T-helper 2 cell treated with Interferon-gamma antibody and Interleukin-4, amounts not matched to agents 100 ng/mL and 5 ng/mL, for 36 hours (primary cell): ENCODE data around the gene RASGRP1. TPM values are rescaled to one million over a fixed set of nuclear protein-coding genes. Genes with fewer than 3 reads are reported as not detected.

ENCODE experiments used
- intact Hi-C: fragments of 100-400 bp; cut with micrococcal nuclease; formaldehyde crosslinking; loops from one replicate; pipeline ENCODE4 v1.15.1; 2023
- total RNA-seq: library from RNA; stranded (reverse); gene quantifications from 2 replicates; pipeline ENCODE4 v1.2.3, GENCODE V29; 2022

The RASGRP1 gene
- total RNA-seq, 1 donor from 2014 or later, result 116 TPM

DNA sequence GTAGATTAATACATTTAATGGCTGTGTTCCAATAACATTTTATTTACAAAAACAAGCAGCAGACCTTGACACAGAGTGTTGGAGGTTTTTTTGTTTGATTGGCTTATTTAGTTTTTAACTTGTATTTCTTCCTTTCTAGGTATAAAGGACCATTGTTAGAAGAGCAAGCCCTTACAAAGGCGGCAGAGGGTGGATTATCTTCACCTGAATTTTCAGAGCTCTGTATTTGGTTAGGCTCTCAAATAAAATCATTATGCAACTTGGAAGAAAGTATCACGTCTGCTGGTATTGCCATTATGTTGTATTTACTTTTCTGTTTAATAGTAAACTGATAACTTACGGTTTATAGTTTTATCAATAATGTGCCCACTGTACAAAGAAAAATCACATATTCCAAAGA, 100.7 kb downstream of the RASGRP1 start:
- intact Hi-C loops, result no loop called here

DNA sequence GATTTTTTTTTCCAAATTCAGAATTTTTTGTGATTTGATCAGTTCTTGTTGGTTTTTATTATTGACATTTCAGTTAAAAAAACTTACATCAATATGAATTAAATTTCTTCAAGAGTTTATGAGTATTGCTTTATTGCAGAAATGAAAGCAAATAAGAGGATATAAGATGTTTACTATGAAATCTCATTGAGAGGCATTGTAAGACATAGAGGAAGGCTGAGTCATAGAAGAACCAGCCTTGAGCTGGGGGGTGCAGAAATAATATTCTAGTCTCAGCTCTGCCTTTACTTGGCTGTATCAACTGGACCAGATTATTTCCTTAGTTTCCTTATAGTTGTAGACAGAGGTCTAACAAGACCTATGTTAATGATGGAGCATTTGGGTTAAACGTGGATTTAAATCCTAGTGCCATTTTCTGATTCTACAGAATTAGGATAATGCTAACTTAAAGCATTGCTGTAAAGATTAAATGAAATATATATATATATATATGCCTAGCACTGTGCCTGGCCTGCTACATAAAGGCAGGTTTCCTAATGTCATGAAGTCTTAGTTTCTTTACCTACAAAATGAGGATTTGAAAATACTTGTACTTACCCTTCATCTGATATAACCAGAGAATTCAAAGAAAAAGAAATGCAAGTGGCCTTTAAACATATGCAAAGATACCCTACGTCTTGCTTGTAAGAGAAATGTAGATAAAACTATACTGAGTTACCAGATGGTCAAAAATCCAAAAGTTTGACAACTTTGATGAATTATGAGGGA, 103.4 kb downstream of the RASGRP1 start:
- intact Hi-C loops, result no loop called here

DNA sequence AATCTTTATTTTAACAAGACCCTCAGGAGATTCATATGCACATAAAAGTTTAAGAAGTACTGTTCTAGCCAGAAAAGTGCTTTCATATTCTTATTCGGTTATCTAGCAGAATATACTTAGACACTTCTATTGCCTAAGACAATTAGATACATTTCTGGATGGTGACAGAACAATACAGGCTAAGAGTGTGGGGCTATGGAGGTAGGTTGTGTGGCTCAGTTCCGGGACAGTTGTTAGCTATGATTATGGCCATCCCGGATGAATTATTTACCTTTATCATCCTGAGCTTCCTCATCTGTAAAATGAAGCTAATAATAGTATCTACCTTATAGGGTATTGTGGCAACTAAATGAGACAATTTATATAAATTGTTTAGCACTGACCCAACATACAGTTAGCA, 104.1 kb downstream of the RASGRP1 start:
- intact Hi-C loops, result no loop called here

DNA sequence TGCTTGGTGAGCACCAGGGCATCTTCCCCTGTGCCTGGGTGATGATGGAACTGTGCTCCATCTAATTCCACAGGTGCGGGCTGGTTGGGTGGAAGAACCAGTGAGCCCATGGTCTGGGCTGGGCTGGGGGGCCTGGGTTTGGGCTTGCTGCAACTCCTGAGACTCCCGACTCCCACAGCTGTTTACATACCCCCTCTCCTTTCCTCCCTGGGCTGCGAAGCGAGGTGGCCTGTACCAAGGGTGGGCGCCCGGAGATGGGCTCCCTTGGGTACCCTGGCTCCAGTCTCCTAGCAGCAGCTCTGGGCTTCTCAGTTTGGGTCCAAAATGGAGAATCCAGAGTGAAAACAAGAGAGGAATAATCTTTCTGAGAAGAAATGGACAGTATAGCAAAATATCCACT, 105.1 kb downstream of the RASGRP1 start:
- intact Hi-C loops, result no loop called here

DNA sequence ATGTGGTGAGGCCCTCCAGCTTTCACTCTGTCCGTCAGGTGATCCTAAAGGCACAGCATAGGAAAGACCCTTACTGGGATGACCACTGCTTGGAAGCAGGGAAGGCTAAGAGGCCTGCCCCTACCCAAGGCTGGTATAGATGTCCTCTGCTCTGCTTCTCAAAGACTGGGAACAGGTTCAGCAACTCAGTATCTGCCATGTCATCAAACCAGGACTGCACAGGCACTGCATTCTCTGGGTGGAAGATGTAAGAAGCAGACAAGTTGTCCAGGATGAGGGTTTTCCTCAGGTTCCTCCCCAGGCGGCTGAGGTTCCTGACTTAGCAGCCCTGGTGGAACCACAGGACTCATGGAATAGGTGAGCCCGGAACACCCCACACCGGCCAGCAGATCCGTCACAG, 106.0 kb downstream of the RASGRP1 start:
- intact Hi-C loops, result no loop called here

GRCh38 chr15:38455092-38455491, 109.5 kb downstream of the RASGRP1 start:
- intact Hi-C loops, result loop anchor here (2.0 kb wide), 1 partner anchor 18 kb away; no protein-coding TSS in a partner anchor

DNA sequence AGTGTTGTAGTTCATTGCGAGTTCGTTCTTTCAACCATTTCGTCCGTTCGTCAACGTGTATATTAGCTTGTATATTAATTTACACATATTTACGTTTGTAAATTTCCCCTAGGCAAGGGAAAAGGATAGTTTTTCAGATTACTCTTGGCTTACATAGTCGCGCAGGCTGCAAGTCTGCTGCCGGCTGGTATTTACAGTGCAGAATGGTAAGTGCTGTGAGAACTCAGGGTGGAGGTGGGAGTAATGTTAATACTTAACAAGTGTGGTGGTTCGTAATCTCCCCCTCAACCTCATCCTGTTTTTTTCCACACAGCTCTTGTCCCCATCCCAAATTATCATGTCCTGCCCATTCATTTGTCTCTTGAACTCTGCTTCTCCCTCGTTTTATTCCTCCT, 109.9 kb downstream of the RASGRP1 start:
- intact Hi-C loops, result loop anchor here (1.0 to 2.0 kb wide), 3 partner anchors 14 to 236 kb away; no protein-coding TSS in a partner anchor

DNA sequence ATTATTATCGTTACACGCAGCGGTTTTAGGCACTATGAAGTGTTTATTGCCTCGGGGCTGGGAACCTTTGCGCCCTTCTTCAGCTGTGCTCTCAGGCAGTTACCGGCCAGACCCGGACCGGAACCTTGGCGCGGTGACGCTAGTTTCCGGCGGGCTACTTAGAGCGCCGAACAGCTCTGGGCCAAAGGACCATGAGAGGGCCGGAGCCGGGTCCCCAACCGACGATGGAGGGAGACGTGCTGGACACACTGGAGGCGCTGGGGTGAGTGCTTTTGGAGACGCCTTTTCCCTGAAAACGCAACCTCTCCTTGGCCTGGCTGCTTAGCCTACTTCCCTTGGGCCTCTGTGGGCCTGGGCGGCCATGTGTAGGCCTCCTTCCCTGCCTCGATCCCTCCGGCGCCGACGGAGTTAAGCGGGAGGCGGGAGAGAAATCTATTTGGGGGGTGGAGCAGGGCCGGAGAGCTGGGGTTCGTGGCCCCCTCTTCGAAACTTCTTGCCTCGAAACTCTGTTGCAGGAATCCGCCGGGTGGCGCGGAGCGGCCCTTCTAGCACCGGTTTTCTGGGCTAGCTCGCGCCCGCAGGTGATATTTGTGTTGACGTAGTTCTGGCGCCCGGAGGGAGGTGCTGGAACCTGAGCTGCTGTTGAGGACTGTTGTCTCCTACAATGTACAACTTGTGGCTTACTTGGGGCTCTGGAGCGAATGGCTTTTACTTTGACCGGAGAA, 110.5 kb downstream of the RASGRP1 start, which contains the start of gene FAM98B:
Gene FAM98B (plus strand): TSS at position 157 of the 725 bp plus-strand sequence. CDS start 35 bp downstream, at position 192.
- intact Hi-C loops, result loop anchor here (1.0 to 2.0 kb wide), 3 partner anchors 14 to 236 kb away; no protein-coding TSS in a partner anchor

- intact Hi-C loops, result loop anchor here (2.0 kb wide), 1 partner anchor 34 kb away; no protein-coding TSS in a partner anchor
Measured at GRCh38 chr15:38441130-38441519, 123.5 kb downstream of the RASGRP1 start.

- intact Hi-C loops, result loop anchor here (1.0 to 2.0 kb wide), 4 partner anchors 14 to 377 kb away; partner anchors contain the start of gene FAM98B
Measured at GRCh38 chr15:38440353-38441129, 124.1 kb downstream of the RASGRP1 start.

Other genes starting within 250 kb of the RASGRP1 start
- 42.3 and 53.4 TPM in 2 replicates for gene FAM98B, start 110.7 kb downstream of the RASGRP1 start, total RNA-seq